CD4-positive, alpha-beta T cell treated with Interleukin-12 subunit alpha and Interleukin-12 subunit beta, for 1 hour (primary cell): ENCODE data around the gene NR2E3.
"Not testable (repeated sequence)": the region's sequence is repeated elsewhere in the genome, so short reads cannot be mapped to it uniquely, and the experiment has no call there.

Experiments
- DNase-seq: peaks from one replicate; pipeline ENCODE4 v3.0.0-alpha.2; 2020

Gene NR2E3

DNA sequence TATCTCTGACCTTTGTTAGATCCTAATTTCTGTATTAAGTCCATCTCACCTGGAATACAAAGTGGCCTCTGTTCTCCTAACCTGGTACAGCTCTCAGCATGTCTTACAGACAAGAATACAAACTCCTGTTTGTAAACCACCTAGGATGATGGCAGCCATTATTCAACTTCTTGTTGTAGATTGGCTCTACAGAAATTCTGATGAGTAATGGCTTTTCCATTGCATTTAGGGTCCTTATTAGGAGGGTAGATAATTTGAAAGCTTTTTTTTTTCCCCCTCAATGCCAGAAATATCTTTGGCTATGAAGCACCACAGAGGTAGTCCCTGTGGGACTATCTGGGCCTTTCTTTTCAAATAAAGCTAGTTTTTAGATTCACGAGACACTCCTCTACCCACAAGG is 9.8 kb downstream of the NR2E3 start:
- no peak for DNase-seq

DNA sequence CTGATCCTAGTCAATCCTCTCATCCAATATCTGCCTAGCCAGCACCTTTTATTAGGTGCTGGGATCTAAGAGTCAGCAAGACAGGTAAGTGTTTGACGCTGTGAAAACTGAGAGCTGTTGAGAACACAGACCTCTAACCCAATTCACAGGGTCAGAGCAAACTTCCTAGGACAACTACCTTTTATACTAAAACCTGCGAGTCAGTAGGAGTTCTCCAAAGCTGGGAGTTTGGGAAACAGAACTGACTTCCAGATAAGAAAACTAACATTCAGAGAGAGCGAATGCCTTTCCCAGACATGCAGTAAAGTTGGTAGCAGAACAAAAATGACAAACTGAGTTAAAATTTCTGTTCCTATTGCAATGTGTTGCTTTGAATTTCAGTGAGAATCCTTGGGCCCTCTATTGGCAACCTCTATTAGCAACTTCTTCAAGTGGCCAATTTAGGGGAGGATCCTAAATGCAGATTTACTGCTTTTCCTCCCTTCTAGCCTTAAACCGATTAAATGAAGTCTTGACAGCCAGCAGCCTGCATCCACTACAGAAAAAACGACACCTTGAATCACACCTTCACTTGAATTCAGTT is 11.3 kb downstream of the NR2E3 start:
- no peak for DNase-seq

DNA sequence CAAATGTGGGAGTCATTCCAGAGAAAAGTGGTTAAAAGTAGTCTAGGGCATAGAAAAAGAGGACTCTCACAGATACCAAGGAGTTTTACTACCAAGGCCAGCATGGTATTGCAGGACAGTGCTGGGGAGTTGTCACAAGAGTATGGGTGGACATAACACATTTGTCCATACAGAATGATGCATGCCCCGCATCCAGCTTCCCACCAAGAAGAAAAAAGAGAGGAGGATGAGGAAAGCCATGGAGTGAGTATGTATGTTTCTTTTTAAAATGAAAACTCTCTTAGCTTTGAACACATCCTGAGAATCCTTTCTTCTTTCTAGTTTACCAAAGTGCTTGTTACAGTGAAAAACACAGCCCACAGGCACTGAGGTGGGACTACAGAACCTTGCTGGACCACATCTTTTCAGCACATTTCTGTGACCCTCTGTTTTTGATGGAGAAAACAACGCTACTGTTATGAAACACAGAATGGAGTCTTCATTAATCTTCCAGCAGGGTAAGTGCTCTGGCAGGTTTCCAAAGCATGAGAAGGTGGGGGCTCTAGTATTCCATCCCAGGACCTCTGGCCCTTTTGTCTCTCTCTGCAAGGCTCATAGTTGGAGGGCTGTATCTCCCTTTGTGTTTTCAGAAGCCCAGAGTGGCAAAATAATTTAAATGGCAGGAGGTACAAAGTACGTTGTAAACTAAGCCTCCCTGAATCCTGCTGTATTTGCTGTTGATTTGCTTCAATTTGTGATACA is 12.7 kb downstream of the NR2E3 start:
- DNase-seq: no peak

DNA sequence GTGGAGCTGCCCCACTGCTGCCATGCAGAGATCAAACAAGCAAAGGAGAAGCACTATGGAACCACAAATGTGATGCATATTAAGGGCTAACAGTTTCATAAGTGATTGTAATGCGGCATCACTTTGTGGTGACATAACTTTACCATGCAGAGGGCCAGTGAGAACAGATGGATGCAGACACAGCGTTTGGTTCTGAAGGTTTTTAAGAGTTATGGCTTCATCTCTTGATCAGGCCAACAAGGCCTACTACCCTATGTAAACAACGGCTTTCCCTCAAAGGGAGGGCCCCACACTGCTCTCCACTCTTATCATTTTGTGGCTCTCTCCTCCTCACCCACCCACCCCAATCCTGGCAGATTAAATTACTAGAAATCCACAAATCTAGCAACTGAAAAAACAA is 13.4 kb downstream of the NR2E3 start:
- no peak for DNase-seq

DNA sequence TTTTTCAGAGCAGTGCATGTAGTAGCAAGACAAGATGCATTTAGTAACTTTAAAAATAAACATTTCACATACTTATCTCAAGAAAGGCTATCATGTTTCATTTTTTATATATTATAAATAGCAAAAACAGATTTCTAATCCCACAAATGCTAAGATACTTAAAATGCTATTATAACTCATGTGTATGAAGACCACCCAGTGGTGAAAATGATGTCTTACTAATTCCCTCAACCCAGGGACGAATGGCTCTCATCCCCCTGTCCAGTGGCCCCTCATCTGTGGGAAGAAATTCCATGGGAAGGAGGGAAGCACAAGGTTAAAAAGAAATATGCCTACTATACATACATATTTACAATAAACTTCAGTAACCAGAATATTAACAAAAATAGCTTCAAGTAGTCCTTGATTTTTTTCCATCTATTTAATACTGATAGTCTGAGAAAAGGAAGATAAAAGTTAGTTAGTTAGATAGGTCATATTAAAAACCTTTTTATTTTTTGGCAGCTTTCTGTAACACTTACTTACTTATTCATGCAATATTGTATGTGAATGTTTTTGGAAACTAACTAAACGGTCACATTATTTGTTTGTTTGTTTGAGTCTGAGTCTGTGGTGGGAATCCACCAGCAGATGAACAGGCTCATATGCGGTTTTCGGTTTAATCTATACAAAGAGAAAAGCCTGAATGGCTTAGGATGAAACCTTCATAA is 14.8 kb downstream of the NR2E3 start:
- no peak for DNase-seq

DNA sequence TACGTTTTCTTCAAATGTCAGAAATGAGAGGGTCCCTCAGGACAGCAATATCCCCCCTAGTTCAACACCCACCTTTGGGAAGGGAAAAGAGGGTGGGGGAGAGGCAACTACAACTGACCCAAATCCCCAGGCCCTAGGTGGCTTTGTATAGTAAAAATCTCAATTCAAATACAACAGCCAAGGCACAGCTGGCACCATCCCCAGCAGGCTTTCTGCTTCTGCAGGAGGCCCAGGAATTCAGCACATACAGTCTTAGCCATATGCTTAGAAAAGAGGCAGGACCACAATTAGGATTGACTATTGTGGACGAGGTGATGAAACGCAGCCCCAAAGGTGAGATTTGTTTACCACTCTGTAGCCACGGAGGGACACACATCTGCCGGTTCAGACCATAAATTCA is 15.8 kb downstream of the NR2E3 start:
- DNase-seq: no peak

DNA sequence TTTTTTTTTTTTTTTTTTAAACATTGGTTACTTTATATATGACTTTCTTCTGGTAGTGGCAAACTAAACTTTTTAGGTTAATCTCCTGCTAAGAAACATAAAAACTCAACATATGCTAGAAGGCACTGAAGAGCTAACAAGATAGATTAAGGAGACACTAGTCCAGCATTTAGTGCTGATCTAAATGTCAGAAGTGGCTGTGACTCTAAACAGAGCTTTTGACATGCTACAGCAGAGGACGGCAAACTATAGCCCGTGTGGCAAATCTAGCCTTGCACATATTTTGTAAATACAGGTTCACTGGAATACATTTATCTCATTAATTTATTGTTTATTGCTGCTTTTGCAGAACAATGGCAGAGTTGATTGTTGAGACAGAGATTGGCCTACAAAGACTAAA is 20.6 kb downstream of the NR2E3 start:
- DNase-seq: no peak

DNA sequence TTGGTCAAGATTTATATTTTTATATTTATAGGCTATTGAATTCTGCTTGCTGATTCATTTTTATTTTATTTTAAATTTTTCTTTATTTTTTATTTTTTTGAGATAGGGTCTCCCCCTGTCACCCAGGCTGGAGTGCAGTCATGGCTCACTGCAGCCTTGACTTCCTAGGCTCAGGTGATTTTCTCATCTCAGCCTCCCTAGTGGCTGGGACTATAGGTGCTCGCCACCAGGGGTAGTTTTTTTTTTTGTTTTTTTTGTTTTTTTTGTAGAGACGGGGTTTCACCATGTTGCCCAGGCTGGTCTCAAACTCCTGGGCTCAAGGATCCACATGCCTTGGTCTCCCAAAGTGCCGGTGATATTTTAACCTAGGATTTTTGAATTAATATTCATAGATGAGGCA is 31.2 kb downstream of the NR2E3 start:
- no peak for DNase-seq

DNA sequence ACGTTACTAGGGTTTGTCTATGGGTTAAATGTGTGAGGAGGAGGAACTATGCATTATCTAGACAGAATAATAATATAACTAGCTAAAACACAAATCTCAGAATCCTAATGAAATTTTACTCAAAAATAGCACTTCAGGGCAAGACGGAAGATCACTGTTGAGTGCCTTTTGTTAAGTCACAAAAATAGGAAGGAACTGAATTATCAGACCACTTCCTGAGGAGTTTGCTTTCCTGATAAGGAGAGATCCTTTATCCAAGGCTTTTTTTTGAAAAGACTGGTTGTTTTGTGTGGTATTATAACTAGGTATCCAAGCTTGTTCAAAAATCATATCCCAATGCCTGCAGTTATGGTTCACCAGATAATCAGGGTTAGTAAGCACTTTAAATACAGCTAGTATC is 34.6 kb downstream of the NR2E3 start:
- no peak for DNase-seq

DNA sequence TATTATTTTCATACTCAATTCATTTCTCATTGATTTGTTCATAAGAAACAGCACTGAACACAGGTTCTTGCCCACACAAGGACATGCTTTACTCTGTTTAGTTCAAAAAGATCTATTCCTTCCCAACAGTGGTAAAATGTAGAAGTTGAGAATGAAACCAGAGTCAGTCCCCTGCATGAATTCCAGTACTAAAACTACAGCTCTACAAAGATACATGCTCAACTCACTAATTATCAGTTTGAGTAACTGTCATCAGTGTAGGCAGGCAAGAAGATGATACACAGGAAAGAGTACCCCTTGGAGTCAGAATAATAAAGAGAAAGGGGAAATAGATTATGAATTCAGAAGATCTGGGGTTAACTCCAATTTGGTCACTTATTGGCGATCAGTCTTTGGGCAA is 43.2 kb downstream of the NR2E3 start:
- DNase-seq: no peak

DNA sequence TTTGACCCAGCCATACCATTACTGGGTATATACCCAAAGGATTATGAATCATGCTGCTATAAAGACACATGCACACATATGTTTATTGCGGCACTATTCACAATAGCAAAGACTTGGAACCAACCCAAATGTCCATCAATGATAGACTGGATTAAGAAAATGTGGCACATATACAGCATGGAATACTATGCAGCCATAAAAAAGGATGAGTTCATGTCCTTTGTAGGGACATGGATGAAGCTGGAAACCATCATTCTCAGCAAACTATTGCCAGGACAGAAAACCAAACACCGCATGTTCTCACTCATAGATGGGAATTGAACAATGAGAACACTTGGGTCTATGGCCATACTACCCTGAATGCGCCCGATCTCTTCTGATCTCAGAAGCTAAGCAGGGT is 47.9 kb downstream of the NR2E3 start:
- DNase-seq: not testable (repeated sequence)
